Panc1 (cell line): Measurements from ENCODE around the gene RHOH. TPM values are rescaled to one million over a fixed set of nuclear protein-coding genes. Genes with fewer than 3 reads are reported as not detected.
A peak's percentile ranks its signal among the peaks of the same experiment; 100 is the strongest.

Source experiments
- ATAC-seq: fragments of 200-7000 bp; cut with Tn5 transposase; 2 replicates; pipeline ENCODE4 v1.9.1; 2020; ENCODE audit warnings: mild to moderate bottlenecking, moderate library complexity
- BruUV-seq: library from RNA; stranded (reverse); fragments of 400-500 nt; replicated peaks from 2 replicates; lab custom pipeline; 2021; lab: Mats Ljungman, UMichigan
- CTCF ChIA-PET: fragments of 300-600 bp; sonication (Branson Sonifier 250); formaldehyde crosslinking; loops from one replicate; lab custom pipeline; 2022; ENCODE audit warnings: antibody characterized with exemption; lab: Charles Lee
- POLR2A ChIA-PET: fragments of 300-600 bp; sonication (Branson Sonifier 250); formaldehyde crosslinking; loops from one replicate; lab custom pipeline; 2022; ENCODE audit warnings: antibody characterized with exemption; lab: Charles Lee
- DNase-seq: peaks from one replicate; pipeline ENCODE4 v3.0.0-alpha.2; 2010; ENCODE audit warnings: low read depth, low spot score
- H3K27ac ChIP-seq: 2 replicates; pipeline ENCODE4 v1.5.1; 2011; ENCODE audit warnings: mild to moderate bottlenecking, low read length, inconsistent platforms
- H3K27me3 ChIP-seq: fragments of 200-500 bp; sonication (Bioruptor generic); 2 replicates; pipeline ENCODE4 v1.6.0; 2014; ENCODE audit warnings: low read length, inconsistent platforms; ENCODE audit not compliant: control insufficient read depth, insufficient read depth
- H3K36me3 ChIP-seq: fragments of 200-500 bp; sonication (Bioruptor generic); 2 replicates; pipeline ENCODE4 v1.5.1; 2014; ENCODE audit warnings: inconsistent platforms, mild to moderate bottlenecking, low read length, moderate library complexity; ENCODE audit not compliant: control insufficient read depth, insufficient read depth
- H3K4me1 ChIP-seq: 2 replicates; pipeline ENCODE4 v1.5.1; 2011; ENCODE audit warnings: inconsistent platforms, mild to moderate bottlenecking, low read length, moderate library complexity; ENCODE audit not compliant: control insufficient read depth, insufficient read depth
- H3K4me3 ChIP-seq, 2 experiments: 2 replicates each; pipeline ENCODE4 v1.5.1; 2011 to 2012; ENCODE audit warnings: low read depth in 2 of 2, low read length in 2 of 2, mild to moderate bottlenecking in 2 of 2, inconsistent platforms in 1 of 2, moderate library complexity in 1 of 2
- H3K9me3 ChIP-seq: fragments of 200-500 bp; sonication (Bioruptor generic); 2 replicates; pipeline ENCODE4 v1.5.1; 2014; ENCODE audit warnings: low read depth, mild to moderate bottlenecking, inconsistent platforms, low read length, moderate library complexity; ENCODE audit not compliant: control insufficient read depth, insufficient read depth
- POLR2AphosphoS5 ChIP-seq: IDR thresholded peaks from 2 replicates; pipeline ENCODE4 v1.6.1; 2012; ENCODE audit warnings: mild to moderate bottlenecking, low read depth, low read length, moderate library complexity
- SIN3A ChIP-seq: IDR thresholded peaks from 2 replicates; pipeline ENCODE4 v1.6.1; 2012; ENCODE audit warnings: low read depth, mild to moderate bottlenecking, low read length, moderate library complexity, borderline replicate concordance; ENCODE audit not compliant: insufficient read depth
- TCF7L2 ChIP-seq: IDR thresholded peaks from 2 replicates; pipeline ENCODE4 v1.6.1; 2011; ENCODE audit warnings: mild to moderate bottlenecking, low read depth, low read length, inconsistent platforms
- in situ Hi-C: cut with HindIII; loops from 2 replicates; pipeline ENCODE4 v1.10.0; 2016; ENCODE audit warnings: low sequenced_read_pairs, low pct_unique_long_range_greater_than_20kb
- intact Hi-C: fragments of 100-400 bp; cut with micrococcal nuclease; formaldehyde crosslinking; loops from one replicate; pipeline ENCODE4 v1.10.0; 2022; ENCODE audit not compliant: unreplicated experiment
- total RNA-seq: library from RNA; stranded (reverse); gene quantifications from one replicate; pipeline ENCODE4 v1.2.1, GENCODE V29; 2021; ENCODE audit not compliant: unreplicated experiment
- TF ChIP-seq, protein P1 (sequence below): fragments of 450-650 bp; IDR thresholded peaks from 2 replicates; pipeline ENCODE4 v1.5.1; 2017; ENCODE audit warnings: mild to moderate bottlenecking
- TF ChIP-seq, protein P2 (sequence below), 2 experiments: IDR thresholded peaks; 2 replicates each; pipeline ENCODE4 v1.6.1; 2011 to 2012; ENCODE audit warnings: low read depth in 2 of 2, control low read depth in 1 of 2, low read length in 1 of 2, mild to moderate bottlenecking in 1 of 2, moderate library complexity in 1 of 2; ENCODE audit not compliant: insufficient read depth in 1 of 2

The RHOH gene
- total RNA-seq, 1 experiment from 2014 or later: 1.2 TPM

DNA sequence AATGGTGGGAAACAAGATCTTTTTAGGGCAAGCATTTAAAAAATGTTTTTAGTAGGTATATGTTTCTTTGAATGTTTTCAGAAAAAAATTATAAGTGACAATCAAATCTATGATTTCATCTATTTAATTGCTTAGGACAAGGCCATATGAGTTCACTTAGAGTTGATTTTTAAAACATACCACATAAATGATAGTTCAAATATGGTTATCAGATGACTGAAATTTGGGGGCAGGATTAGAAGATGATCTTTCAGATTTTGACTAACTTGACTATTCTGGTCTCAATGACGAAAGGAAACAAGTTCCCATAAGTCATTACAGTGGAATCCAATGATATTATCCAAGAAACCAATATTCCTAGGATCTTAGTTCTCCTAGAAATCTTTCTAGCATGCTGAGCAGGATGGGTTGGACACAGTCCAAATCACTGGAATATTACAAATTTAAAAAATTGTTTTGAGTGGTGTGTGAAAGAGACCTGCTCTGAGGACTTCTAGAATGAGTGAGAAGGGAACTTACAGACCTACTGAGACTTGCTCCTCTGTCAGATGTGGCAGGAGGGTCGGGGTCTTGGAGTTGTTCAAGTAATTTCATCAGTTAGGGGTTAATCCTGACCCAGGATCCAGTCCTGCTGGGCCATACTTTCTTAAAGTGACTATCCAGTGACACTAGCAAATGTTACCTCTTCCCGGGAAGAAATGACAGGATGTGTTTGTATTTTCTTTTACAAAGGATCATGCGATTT lies 20.0 kb downstream of the RHOH start:
- Histone ChIP-seq H3K9me3 (no peaks in the 10 kb centered on the region), H3K36me3 (no peaks in the 10 kb centered on the region), H3K4me1 (peaks cover 5% of the 10 kb centered on the region; the same call in 1 of the 2 replicates), H3K27ac (peak overlapping the region; percentile 48; the same call in 1 of the 2 replicates), H3K4me3 (no peak overlapping the region), H3K27me3 (no peaks in the 10 kb centered on the region)
- intact Hi-C loops: no loop called here
- ChIA-PET CTCF (no interaction called here), POLR2A (no interaction called here)
- no peak for ATAC-seq
- DNase-seq: no peak
- TF ChIP-seq SIN3A (no peak), TCF7L2 (no peak), POLR2AphosphoS5 (no peak)
- TF ChIP-seq, protein P1, sequence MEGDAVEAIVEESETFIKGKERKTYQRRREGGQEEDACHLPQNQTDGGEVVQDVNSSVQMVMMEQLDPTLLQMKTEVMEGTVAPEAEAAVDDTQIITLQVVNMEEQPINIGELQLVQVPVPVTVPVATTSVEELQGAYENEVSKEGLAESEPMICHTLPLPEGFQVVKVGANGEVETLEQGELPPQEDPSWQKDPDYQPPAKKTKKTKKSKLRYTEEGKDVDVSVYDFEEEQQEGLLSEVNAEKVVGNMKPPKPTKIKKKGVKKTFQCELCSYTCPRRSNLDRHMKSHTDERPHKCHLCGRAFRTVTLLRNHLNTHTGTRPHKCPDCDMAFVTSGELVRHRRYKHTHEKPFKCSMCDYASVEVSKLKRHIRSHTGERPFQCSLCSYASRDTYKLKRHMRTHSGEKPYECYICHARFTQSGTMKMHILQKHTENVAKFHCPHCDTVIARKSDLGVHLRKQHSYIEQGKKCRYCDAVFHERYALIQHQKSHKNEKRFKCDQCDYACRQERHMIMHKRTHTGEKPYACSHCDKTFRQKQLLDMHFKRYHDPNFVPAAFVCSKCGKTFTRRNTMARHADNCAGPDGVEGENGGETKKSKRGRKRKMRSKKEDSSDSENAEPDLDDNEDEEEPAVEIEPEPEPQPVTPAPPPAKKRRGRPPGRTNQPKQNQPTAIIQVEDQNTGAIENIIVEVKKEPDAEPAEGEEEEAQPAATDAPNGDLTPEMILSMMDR: no peak
- TF ChIP-seq, protein P2, sequence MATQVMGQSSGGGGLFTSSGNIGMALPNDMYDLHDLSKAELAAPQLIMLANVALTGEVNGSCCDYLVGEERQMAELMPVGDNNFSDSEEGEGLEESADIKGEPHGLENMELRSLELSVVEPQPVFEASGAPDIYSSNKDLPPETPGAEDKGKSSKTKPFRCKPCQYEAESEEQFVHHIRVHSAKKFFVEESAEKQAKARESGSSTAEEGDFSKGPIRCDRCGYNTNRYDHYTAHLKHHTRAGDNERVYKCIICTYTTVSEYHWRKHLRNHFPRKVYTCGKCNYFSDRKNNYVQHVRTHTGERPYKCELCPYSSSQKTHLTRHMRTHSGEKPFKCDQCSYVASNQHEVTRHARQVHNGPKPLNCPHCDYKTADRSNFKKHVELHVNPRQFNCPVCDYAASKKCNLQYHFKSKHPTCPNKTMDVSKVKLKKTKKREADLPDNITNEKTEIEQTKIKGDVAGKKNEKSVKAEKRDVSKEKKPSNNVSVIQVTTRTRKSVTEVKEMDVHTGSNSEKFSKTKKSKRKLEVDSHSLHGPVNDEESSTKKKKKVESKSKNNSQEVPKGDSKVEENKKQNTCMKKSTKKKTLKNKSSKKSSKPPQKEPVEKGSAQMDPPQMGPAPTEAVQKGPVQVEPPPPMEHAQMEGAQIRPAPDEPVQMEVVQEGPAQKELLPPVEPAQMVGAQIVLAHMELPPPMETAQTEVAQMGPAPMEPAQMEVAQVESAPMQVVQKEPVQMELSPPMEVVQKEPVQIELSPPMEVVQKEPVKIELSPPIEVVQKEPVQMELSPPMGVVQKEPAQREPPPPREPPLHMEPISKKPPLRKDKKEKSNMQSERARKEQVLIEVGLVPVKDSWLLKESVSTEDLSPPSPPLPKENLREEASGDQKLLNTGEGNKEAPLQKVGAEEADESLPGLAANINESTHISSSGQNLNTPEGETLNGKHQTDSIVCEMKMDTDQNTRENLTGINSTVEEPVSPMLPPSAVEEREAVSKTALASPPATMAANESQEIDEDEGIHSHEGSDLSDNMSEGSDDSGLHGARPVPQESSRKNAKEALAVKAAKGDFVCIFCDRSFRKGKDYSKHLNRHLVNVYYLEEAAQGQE (IDR thresholded peaks at IDR 0.05; ENCODE audit: insufficient read depth in 1 of 2, low read depth in 2 of 2, low read length in 1 of 2): no peak
- no TSS peak for BruUV-seq
- in situ Hi-C loops: no loop called here

DNA sequence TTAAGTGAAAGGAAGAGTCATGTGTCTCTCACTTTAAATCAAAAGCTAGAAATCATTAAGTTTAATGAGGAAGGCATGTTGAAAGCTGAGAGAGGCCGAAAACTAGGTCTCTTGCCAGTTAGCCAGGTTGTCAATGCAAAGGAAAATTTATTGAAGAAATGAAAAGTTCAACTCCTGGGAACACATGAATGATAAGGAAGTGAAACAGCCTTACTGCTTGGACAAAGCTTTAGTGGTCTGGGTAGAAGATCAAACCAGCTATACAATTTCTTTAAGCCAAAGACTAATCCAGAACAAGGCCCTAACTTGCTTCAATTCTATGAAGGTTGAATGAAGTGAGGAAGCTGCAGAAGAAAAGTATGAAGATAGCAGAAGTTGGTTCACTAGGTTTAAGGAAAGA lies 24.9 kb downstream of the RHOH start:
- H3K27ac ChIP-seq: no peak overlapping the region
- intact Hi-C loops: no loop called here
- ChIA-PET CTCF (no interaction called here), POLR2A (no interaction called here)
- in situ Hi-C loops: no loop called here
- BruUV-seq: no TSS peak
- no peaks in the 10 kb centered on the region for H3K9me3 ChIP-seq
- TF ChIP-seq, protein P2 (IDR thresholded peaks at IDR 0.05; ENCODE audit: insufficient read depth in 1 of 2, low read depth in 2 of 2, low read length in 1 of 2): no peak
- TF ChIP-seq, protein P1: no peak
- TF ChIP-seq TCF7L2 (no peak), POLR2AphosphoS5 (no peak)
- no peaks in the 10 kb centered on the region for H3K27me3 ChIP-seq
- DNase-seq (no peak), ATAC-seq (no peak)
- H3K4me3 ChIP-seq: no peak overlapping the region
- H3K36me3 ChIP-seq: no peaks in the 10 kb centered on the region
- H3K4me1 ChIP-seq: no peaks in the 10 kb centered on the region
